H1 (cell line): ENCODE data around the gene DENND4C. TPM values are rescaled to one million over a fixed set of nuclear protein-coding genes. Genes with fewer than 3 reads are reported as not detected.

Experiments used
- CTCF ChIA-PET: fragments of 300-600 bp; sonication (Branson Sonifier 250); formaldehyde crosslinking; loops from one replicate; lab custom pipeline; 2021; ENCODE audit not compliant: partially characterized antibody; lab: Charles Lee
- POLR2A ChIA-PET: fragments of 300-600 bp; sonication (Branson Sonifier 250); formaldehyde crosslinking; loops from one replicate; lab custom pipeline; 2021; ENCODE audit warnings: inconsistent platforms; ENCODE audit not compliant: partially characterized antibody; lab: Charles Lee
- DNase-seq, 2 experiments: peaks; one replicate each; pipeline versions ENCODE4 v3.0.0 to v3.0.0-alpha.2; 2010 to 2022; ENCODE audit warnings: low spot score in 2 of 2, low read depth in 1 of 2, mixed read lengths in 1 of 2
- FAIRE-seq: peaks from 2 replicates; lab custom pipeline; 2011; peaks lifted over from hg19 to GRCh38; lab: Jason Lieb, UNC
- H2AFZ ChIP-seq: 2 replicates; pipeline ENCODE4 v1.8.1; 2012; ENCODE audit warnings: low read length, inconsistent platforms
- H2AK5ac ChIP-seq: 2 replicates; pipeline ENCODE4 v1.6.1; 2013; ENCODE audit warnings: low read depth, low read length
- H2BK120ac ChIP-seq: replicated peaks from 2 replicates; pipeline ENCODE3; 2013; ENCODE audit warnings: low read depth, low read length, inconsistent platforms
- H2BK12ac ChIP-seq: 2 replicates; pipeline ENCODE4 v1.6.1; 2013; ENCODE audit warnings: low read depth, low read length
- H2BK15ac ChIP-seq: 2 replicates; pipeline ENCODE4 v1.6.1; 2013; ENCODE audit warnings: low read length
- H2BK20ac ChIP-seq: 2 replicates; pipeline ENCODE4 v1.6.1; 2013; ENCODE audit warnings: low read length
- H2BK5ac ChIP-seq: 2 replicates; pipeline ENCODE4 v1.6.1; 2013; ENCODE audit warnings: low read depth, low read length
- H3K14ac ChIP-seq: 2 replicates; pipeline ENCODE4 v1.6.1; 2013; ENCODE audit warnings: inconsistent platforms; ENCODE audit not compliant: insufficient read length
- H3K18ac ChIP-seq: 2 replicates; pipeline ENCODE4 v1.6.1; 2013; ENCODE audit warnings: low read length; ENCODE audit errors: extremely low read depth
- H3K23ac ChIP-seq: 2 replicates; pipeline ENCODE4 v1.6.1; 2013; ENCODE audit warnings: inconsistent platforms; ENCODE audit not compliant: insufficient read length
- H3K23me2 ChIP-seq: 2 replicates; pipeline ENCODE4 v1.6.1; 2013; ENCODE audit warnings: low read depth, low read length
- H3K27ac ChIP-seq: 2 replicates; pipeline ENCODE4 v1.6.1; 2011; ENCODE audit warnings: low read depth, low read length, inconsistent platforms
- H3K27me3 ChIP-seq, 4 experiments: replicated peaks in 1 of 4; 1 replicate in 1 of 4; 2 replicates in 3 of 4; pipeline versions ENCODE4 v1.6.1 to v1.8.1; 2011 to 2013; ENCODE audit warnings: low read length in 3 of 4, mild to moderate bottlenecking in 3 of 4, inconsistent platforms in 2 of 4, mixed read lengths in 2 of 4, moderate library complexity in 1 of 4; ENCODE audit not compliant: control insufficient read depth in 3 of 4, insufficient read depth in 3 of 4; ENCODE audit errors: extremely low read depth in 1 of 4
- H3K36me3 ChIP-seq, 4 experiments: 2 replicates each; pipeline versions ENCODE4 v1.6.1 to v1.8.1; 2011 to 2013; ENCODE audit warnings: mild to moderate bottlenecking in 4 of 4, low read length in 3 of 4, moderate library complexity in 2 of 4, control low read depth in 1 of 4, inconsistent platforms in 1 of 4; ENCODE audit not compliant: insufficient read depth in 4 of 4, control insufficient read depth in 2 of 4
- H3K4ac ChIP-seq: replicated peaks from 2 replicates; pipeline ENCODE3; 2013; ENCODE audit warnings: low read length, low read depth, mixed read lengths, inconsistent platforms; ENCODE audit not compliant: insufficient read length
- H3K4me1 ChIP-seq, 4 experiments: replicated peaks in 1 of 4; 1 replicate in 1 of 4; 2 replicates in 3 of 4; pipeline versions ENCODE4 v1.6.1 to v1.8.1; 2011 to 2013; ENCODE audit warnings: low read length in 3 of 4, inconsistent platforms in 2 of 4, mixed read lengths in 1 of 4; ENCODE audit not compliant: insufficient read depth in 4 of 4, control insufficient read depth in 3 of 4
- H3K4me2 ChIP-seq, 2 experiments: 2 replicates each; pipeline versions ENCODE4 v1.6.1 to v1.8.1; 2011 to 2013; ENCODE audit warnings: low read depth in 2 of 2, low read length in 2 of 2, control low read depth in 1 of 2, inconsistent platforms in 1 of 2, mild to moderate bottlenecking in 1 of 2; ENCODE audit not compliant: insufficient read depth in 1 of 2
- H3K4me3 ChIP-seq, 4 experiments: fragments of 200-600, 300-600 bp in 1 of 4; sonication (generic), shearing (Covaris generic), sonication (Bioruptor Twin) in 1 of 4; 2 replicates each; pipeline versions ENCODE4 v1.5.1 to v1.8.1; 2011 to 2016; ENCODE audit warnings: low read length in 4 of 4, low read depth in 3 of 4, control low read depth in 2 of 4, inconsistent platforms in 2 of 4, mild to moderate bottlenecking in 2 of 4, mixed read lengths in 1 of 4, moderate library complexity in 1 of 4; ENCODE audit not compliant: insufficient read depth in 2 of 4; ENCODE audit errors: extremely low read depth in 1 of 4
- H3K56ac ChIP-seq: replicated peaks from 2 replicates; pipeline ENCODE3; 2013; ENCODE audit warnings: low read depth, mild to moderate bottlenecking, mixed read lengths, low read length, inconsistent platforms; ENCODE audit not compliant: insufficient read length
- H3K79me1 ChIP-seq: 2 replicates; pipeline ENCODE4 v1.6.1; 2013; ENCODE audit warnings: low read depth, low read length, control low read depth
- H3K79me2 ChIP-seq, 2 experiments: 2 replicates each; pipeline versions ENCODE4 v1.6.1 to v1.8.1; 2012 to 2013; ENCODE audit warnings: low read length in 2 of 2, mild to moderate bottlenecking in 2 of 2, inconsistent platforms in 1 of 2; ENCODE audit not compliant: insufficient read depth in 2 of 2, control insufficient read depth in 1 of 2
- H3K9ac ChIP-seq, 4 experiments: replicated peaks in 1 of 4; 1 replicate in 1 of 4; 2 replicates in 3 of 4; pipeline versions ENCODE4 v1.6.1 to v1.8.1; 2011 to 2013; ENCODE audit warnings: low read depth in 3 of 4, low read length in 3 of 4, control low read depth in 2 of 4, mild to moderate bottlenecking in 2 of 4, moderate library complexity in 2 of 4, inconsistent platforms in 1 of 4; ENCODE audit errors: extremely low read depth in 1 of 4
- H3K9me3 ChIP-seq, 2 experiments: 2 replicates each; pipeline versions ENCODE4 v1.6.1 to v1.8.1; 2012 to 2013; ENCODE audit warnings: mild to moderate bottlenecking in 2 of 2, moderate library complexity in 2 of 2, control low read depth in 1 of 2, inconsistent platforms in 1 of 2, low read depth in 1 of 2, low read length in 1 of 2, mixed read lengths in 1 of 2; ENCODE audit not compliant: insufficient read depth in 2 of 2
- H4K20me1 ChIP-seq, 2 experiments: replicated peaks in 1 of 2; 2 replicates each; pipeline versions ENCODE3 to v1.8.1; 2011 to 2013; ENCODE audit warnings: inconsistent platforms in 2 of 2, low read length in 2 of 2, mild to moderate bottlenecking in 1 of 2; ENCODE audit not compliant: insufficient read depth in 2 of 2, control insufficient read depth in 1 of 2
- H4K5ac ChIP-seq: 2 replicates; pipeline ENCODE4 v1.6.1; 2013; ENCODE audit warnings: low read length, low read depth, mixed read lengths, inconsistent platforms; ENCODE audit not compliant: insufficient read length
- H4K8ac ChIP-seq: 2 replicates; pipeline ENCODE4 v1.8.0; 2013; ENCODE audit warnings: mild to moderate bottlenecking, moderate library complexity, low read length, inconsistent platforms; ENCODE audit not compliant: insufficient read depth; ENCODE audit errors: extremely low read depth
- H4K91ac ChIP-seq: replicated peaks from 2 replicates; pipeline ENCODE3; 2013; ENCODE audit warnings: low read length, mixed read lengths, inconsistent platforms; ENCODE audit not compliant: insufficient read length
- HDAC2 ChIP-seq, 2 experiments: fragments of 300-600 bp in 1 of 2; sonication (generic) in 1 of 2; IDR thresholded peaks; 2 replicates each; pipeline ENCODE4 v1.6.1; 2011 to 2012; ENCODE audit warnings: low read depth in 2 of 2, low read length in 2 of 2, mild to moderate bottlenecking in 2 of 2, moderate library complexity in 2 of 2, borderline replicate concordance in 1 of 2, inconsistent platforms in 1 of 2
- JUN ChIP-seq: IDR thresholded peaks from 2 replicates; pipeline ENCODE4 v1.6.1; 2011; ENCODE audit warnings: low read depth, mild to moderate bottlenecking, improper control_type of control experiment, low read length
- PHF8 ChIP-seq: fragments of 200-600 bp; sonication (generic); conservative IDR thresholded peaks from 2 replicates; pipeline ENCODE4 v1.7.1; 2012; ENCODE audit warnings: low read depth, mild to moderate bottlenecking, inconsistent platforms, low read length, moderate library complexity
- SIN3A ChIP-seq, 2 experiments: IDR thresholded peaks in 1 of 2; conservative IDR thresholded peaks in 1 of 2; 2 replicates each; pipeline ENCODE4 v1.6.1; 2011 to 2012; ENCODE audit warnings: low read length in 2 of 2, improper control_type of control experiment in 1 of 2, low read depth in 1 of 2, mild to moderate bottlenecking in 1 of 2
- SP2 ChIP-seq: IDR thresholded peaks from 2 replicates; pipeline ENCODE4 v1.6.1; 2012; ENCODE audit warnings: mild to moderate bottlenecking, low read length, inconsistent platforms
- SRF ChIP-seq: IDR thresholded peaks from 2 replicates; pipeline ENCODE4 v1.6.1; 2011; ENCODE audit warnings: mild to moderate bottlenecking, low read depth, low read length, moderate library complexity
- WGBS, 2 experiments: shearing (Covaris generic) in 1 of 2; methylation state at CpG; one replicate each; pipeline versions ENCODE4 v1.1.6 to v1.1.7; 2013 to 2015; ENCODE audit warnings: low lambda C conversion rate in 2 of 2, mixed read lengths in 2 of 2, inconsistent platforms in 1 of 2, low coverage in 1 of 2, missing lambda C conversion rate in 1 of 2; ENCODE audit not compliant: insufficient replicate concordance in 2 of 2, insufficient coverage in 1 of 2, insufficient read length in 1 of 2; ENCODE audit errors: extremely low coverage in 1 of 2, missing lambda C conversion rate in 1 of 2; 5-methylcytosine and 5-hydroxymethylcytosine counted together
- polyA plus RNA-seq, 7 experiments: library from polyadenylated mRNA; depleted of rRNA in 3 of 7; stranded (reverse) in 5 of 7; unstranded in 2 of 7; fragments of >200 nt in 5 of 7; fragments of 200-250 nt in 2 of 7; gene quantifications; 1 replicate in 5 of 7; 2 replicates in 1 of 7; 4 replicates in 1 of 7; pipeline versions ENCODE4 v1.2.1 to v1.2.3, GENCODE V29; 2011 to 2013; ENCODE audit warnings: missing spikeins in 2 of 7, mixed read lengths in 2 of 7
- total RNA-seq: library from RNA; stranded (reverse); fragmentation: NEBNext Ultra II Directional; extraction: Animal tissue kit (Norgen Biotek cat#: 25700); gene quantifications from 2 replicates; pipeline ENCODE4 v1.2.1, GENCODE V29; 2021
- TF ChIP-seq, protein P1 (sequence below): IDR thresholded peaks from 2 replicates; pipeline ENCODE4 v1.6.1; 2012; ENCODE audit warnings: inconsistent platforms

Gene DENND4C
- total and polyA plus RNA-seq, 2 of the 8 experiments (the other 6 are each of a cell fraction or from before 2014, with no cell fraction given): 6.9 to 18.9 TPM

- H2BK15ac ChIP-seq: no peak overlapping the region
- no peak overlapping the region for H2BK120ac ChIP-seq
- H3K23me2 ChIP-seq: no peaks in the 10 kb centered on the region
- H3K56ac ChIP-seq: no peak overlapping the region
- no peak overlapping the region for H3K4ac ChIP-seq
- no peak overlapping the region for H3K4me2 ChIP-seq
- no peak overlapping the region for H4K91ac ChIP-seq
- H3K79me1 ChIP-seq: peaks cover 4% of the 10 kb centered on the region
- H2AK5ac ChIP-seq: no peak overlapping the region
- no peaks in the 10 kb centered on the region for H3K4me1 ChIP-seq
- peaks cover 0 to 3% of the 10 kb centered on the region in 2 experiments for H4K20me1 ChIP-seq
- no peak overlapping the region for H2AFZ ChIP-seq
- CTCF ChIA-PET: interaction anchor here (0.6 kb wide), 1 partner anchor 182 kb away, joined by 3 read pairs; no protein-coding TSS in a partner anchor
- no peak overlapping the region for H3K14ac ChIP-seq
- WGBS, 2 experiments: 97% methylated on average over 1 of the region's 1 CpG; no CpG with 5 or more reads in 1 of the 2 experiments
- H3K27me3 ChIP-seq: no peaks in the 10 kb centered on the region
- no peak overlapping the region for H3K23ac ChIP-seq
- no peak overlapping the region for H4K5ac ChIP-seq
- H3K4me3 ChIP-seq: no peak overlapping the region
- no peak overlapping the region for H2BK20ac ChIP-seq
- H4K8ac ChIP-seq: no peak overlapping the region
- TF ChIP-seq SIN3A (conservative IDR thresholded peaks at IDR 0.05 in 1 of 2, IDR thresholded peaks at IDR 0.05 in 1 of 2; ENCODE audit: low read depth in 1 of 2, low read length in 2 of 2): no peak
- TF ChIP-seq HDAC2 (IDR thresholded peaks at IDR 0.05; ENCODE audit: borderline replicate concordance in 1 of 2, low read depth in 2 of 2, low read length in 2 of 2): no peak
- no peak for TF ChIP-seq SP2
- TF ChIP-seq PHF8: no peak
- no peak for TF ChIP-seq SRF
- TF ChIP-seq, protein P1, sequence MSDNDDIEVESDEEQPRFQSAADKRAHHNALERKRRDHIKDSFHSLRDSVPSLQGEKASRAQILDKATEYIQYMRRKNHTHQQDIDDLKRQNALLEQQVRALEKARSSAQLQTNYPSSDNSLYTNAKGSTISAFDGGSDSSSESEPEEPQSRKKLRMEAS: no peak
- TF ChIP-seq JUN: no peak
- TF ChIP-seq, all 59 proteins: peak for 0
- Histone ChIP-seq H2BK12ac (no peak overlapping the region), H3K9ac (no peak overlapping the region), H3K18ac (no peak overlapping the region), H3K79me2 (peaks cover 0 to 72% of the 10 kb centered on the region in 2 experiments; a peak in 2 of 4 replicates), H2BK5ac (no peak overlapping the region), H3K27ac (no peak overlapping the region), H3K36me3 (peaks cover 0 to 4% (median 2%) of the 10 kb centered on the region in 4 experiments; a peak in 2 of 8 replicates), H3K9me3 (peaks cover 0 to 9% of the 10 kb centered on the region in 2 experiments; a peak in 1 of 4 replicates)
- FAIRE-seq (no peak), DNase-seq (no peak)
- POLR2A ChIA-PET: interaction anchor here (1.2 kb wide), 1 partner anchor 110 kb away, joined by 4 read pairs; the partner anchor contains the start of gene RPS6
Observed at GRCh38 chr9:19269582-19269981, 39.1 kb downstream of the DENND4C start.
